B cell (primary cell): ENCODE data around the gene PEAK1.

Source experiments
- CTCF ChIP-seq: fragments of 200-600 bp; IDR thresholded peaks from one replicate; pipeline ENCODE4 v1.8.0; 2022; ENCODE audit warnings: antibody characterized with exemption, mild to moderate bottlenecking
- EZH2 ChIP-seq: IDR thresholded peaks from 2 replicates; pipeline ENCODE4 v1.6.1; 2012; ENCODE audit warnings: borderline replicate concordance, low read depth, mild to moderate bottlenecking, moderate library complexity, low read length; ENCODE audit not compliant: insufficient read depth, poor library complexity, severe bottlenecking

DNA sequence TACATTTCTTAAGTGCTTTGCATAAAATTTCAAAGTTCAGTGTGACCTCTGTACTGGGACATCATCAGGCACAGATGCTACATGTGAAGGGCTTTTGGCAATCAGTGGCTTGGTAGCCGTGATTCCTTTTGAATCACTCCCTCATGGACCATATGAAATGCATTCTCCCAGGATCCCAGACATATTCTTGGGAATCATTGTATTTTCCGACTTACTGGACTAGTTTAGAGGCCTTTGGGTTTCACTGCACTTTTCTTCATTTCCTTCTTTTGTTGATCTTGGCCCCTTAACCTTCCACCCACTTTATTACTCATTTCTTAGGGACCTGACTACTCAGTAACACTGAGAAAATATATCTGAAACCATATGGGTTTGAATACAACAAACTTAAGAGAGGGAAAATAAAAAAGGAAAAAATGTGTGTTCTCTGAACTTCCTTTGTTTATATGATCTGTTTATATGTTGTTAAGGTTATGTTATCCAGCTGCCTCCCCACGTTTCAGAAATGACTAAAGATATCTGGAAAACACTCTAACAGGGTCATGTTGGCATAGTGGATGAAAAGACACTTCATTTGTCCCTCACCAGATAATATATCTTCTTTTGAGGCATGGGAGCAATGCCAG is 35.9 kb upstream of the PEAK1 start:
- TF ChIP-seq CTCF (no peak), EZH2 (no peak)
